Endothelial cell of umbilical vein (primary cell): ENCODE results near the gene ARL11. TPM values are rescaled to one million over a fixed set of nuclear protein-coding genes. Genes with fewer than 3 reads are reported as not detected.

Source experiments
- BruUV-seq: library from RNA; stranded (reverse); fragments of 400-500 nt; replicated peaks from 2 replicates; lab custom pipeline; 2021; lab: Mats Ljungman, UMichigan
- CTCF ChIA-PET: fragments of 300-600, 350-600 bp; sonication (Branson Sonifier 250); formaldehyde crosslinking; loops from one replicate; lab custom pipeline; 2021; ENCODE audit warnings: antibody characterized with exemption, inconsistent platforms; lab: Charles Lee
- POLR2A ChIA-PET: fragments of 300-600, 350-600 bp; sonication (Branson Sonifier 250); formaldehyde crosslinking; loops from one replicate; lab custom pipeline; 2021; ENCODE audit warnings: antibody characterized with exemption, inconsistent platforms; lab: Charles Lee
- DNase-seq: peaks from one replicate; pipeline ENCODE4 v3.0.0-alpha.2; 2011; ENCODE audit warnings: low read depth, low spot score
- FAIRE-seq: peaks from 2 replicates; lab custom pipeline; 2011; peaks lifted over from hg19 to GRCh38; lab: Jason Lieb, UNC
- H2AFZ ChIP-seq: 2 replicates; pipeline ENCODE4 v1.6.0; 2012; ENCODE audit warnings: low read depth, low read length, control low read depth, inconsistent platforms
- H3K27ac ChIP-seq: 2 replicates; pipeline ENCODE4 v1.5.1; 2011; ENCODE audit warnings: low read depth, mild to moderate bottlenecking, control low read depth, low read length, moderate library complexity; ENCODE audit not compliant: insufficient read depth
- H3K27me3 ChIP-seq, 2 experiments: 2 replicates each; pipeline versions ENCODE4 v1.6.0 to v1.6.1; 2011; ENCODE audit warnings: low read length in 2 of 2, mixed read lengths in 1 of 2; ENCODE audit not compliant: control insufficient read depth in 2 of 2, insufficient read depth in 2 of 2
- H3K36me3 ChIP-seq, 2 experiments: 2 replicates in 1 of 2; 3 replicates in 1 of 2; pipeline ENCODE4 v1.5.1; 2011; ENCODE audit warnings: low read length in 2 of 2, mild to moderate bottlenecking in 1 of 2, moderate library complexity in 1 of 2; ENCODE audit not compliant: control insufficient read depth in 2 of 2, insufficient read depth in 2 of 2; ENCODE audit errors: extremely low read depth in 1 of 2
- H3K4me1 ChIP-seq: 3 replicates; pipeline ENCODE4 v1.5.1; 2011; ENCODE audit warnings: mild to moderate bottlenecking, low read length; ENCODE audit not compliant: control insufficient read depth, insufficient read depth; ENCODE audit errors: extremely low read depth
- H3K4me2 ChIP-seq: 2 replicates; pipeline ENCODE4 v1.6.1; 2011; ENCODE audit warnings: low read length, control low read depth, mixed read lengths; ENCODE audit not compliant: insufficient read depth
- H3K4me3 ChIP-seq, 3 experiments: fragments of 200-600 bp in 1 of 3; sonication (generic), shearing (Covaris generic) in 1 of 3; replicated peaks in 1 of 3; 2 replicates each; pipeline ENCODE4 v1.5.1; 2011 to 2016; ENCODE audit warnings: control low read depth in 3 of 3, low read length in 3 of 3, mild to moderate bottlenecking in 2 of 3, inconsistent platforms in 1 of 3, low read depth in 1 of 3, moderate library complexity in 1 of 3; ENCODE audit not compliant: insufficient read depth in 1 of 3
- H3K79me2 ChIP-seq: 2 replicates; pipeline ENCODE4 v1.6.0; 2012; ENCODE audit warnings: low read length, inconsistent platforms; ENCODE audit not compliant: control insufficient read depth, insufficient read depth
- H3K9ac ChIP-seq: replicated peaks from 2 replicates; pipeline ENCODE3; 2011; ENCODE audit warnings: low read length, control low read depth; ENCODE audit not compliant: insufficient read depth; ENCODE audit errors: extremely low read depth
- H3K9me1 ChIP-seq: replicated peaks from 3 replicates; pipeline ENCODE4 v1.6.0; 2011; ENCODE audit warnings: mild to moderate bottlenecking, low read length; ENCODE audit not compliant: control insufficient read depth, insufficient read depth; ENCODE audit errors: extremely low read depth
- H3K9me3 ChIP-seq: replicated peaks from 2 replicates; pipeline ENCODE4 v1.5.1; 2012; ENCODE audit warnings: low read length, inconsistent platforms; ENCODE audit not compliant: control insufficient read depth, insufficient read depth
- H4K20me1 ChIP-seq: replicated peaks from 2 replicates; pipeline ENCODE3; 2011; ENCODE audit warnings: mild to moderate bottlenecking, low read length; ENCODE audit not compliant: control insufficient read depth, insufficient read depth; ENCODE audit errors: extremely low read depth
- CTCF ChIP-seq, 2 donors: IDR thresholded peaks; 1 replicate in 1 of 2; 2 replicates in 1 of 2; pipeline ENCODE4 v1.5.1; 2011; ENCODE audit warnings: low read length in 2 of 2, mild to moderate bottlenecking in 2 of 2, moderate library complexity in 2 of 2, control low read depth in 1 of 2, inconsistent platforms in 1 of 2, low read depth in 1 of 2; ENCODE audit not compliant: insufficient read depth in 1 of 2; ENCODE audit errors: extremely low read depth in 1 of 2
- EZH2 ChIP-seq: IDR thresholded peaks from 2 replicates; pipeline ENCODE4 v1.6.1; 2012; ENCODE audit warnings: borderline replicate concordance, low read depth, mild to moderate bottlenecking, moderate library complexity, low read length, inconsistent platforms; ENCODE audit not compliant: severe bottlenecking
- FOS ChIP-seq: IDR thresholded peaks from 2 replicates; pipeline ENCODE4 v1.6.1; 2011; ENCODE audit warnings: mild to moderate bottlenecking, low read length, moderate library complexity, borderline replicate concordance; ENCODE audit not compliant: insufficient read depth
- GATA2 ChIP-seq: IDR thresholded peaks from 2 replicates; pipeline ENCODE4 v1.7.0; 2011; ENCODE audit warnings: low read depth, mild to moderate bottlenecking, moderate library complexity, mixed read lengths, low read length; ENCODE audit not compliant: insufficient read length, insufficient read depth
- JUN ChIP-seq: IDR thresholded peaks from 2 replicates; pipeline ENCODE4 v1.6.1; 2011; ENCODE audit warnings: borderline replicate concordance, low read depth; ENCODE audit not compliant: insufficient read length, insufficient read depth
- MYC ChIP-seq: IDR thresholded peaks from one replicate; pipeline ENCODE4 v1.6.1; 2011; ENCODE audit warnings: mild to moderate bottlenecking, low read depth, low read length
- POLR2A ChIP-seq: IDR thresholded peaks from 2 replicates; pipeline ENCODE4 v1.6.1; 2012; ENCODE audit warnings: low read depth, mild to moderate bottlenecking, control low read depth, low read length
- POLR2AphosphoS5 ChIP-seq: IDR thresholded peaks from 2 replicates; pipeline ENCODE4 v1.6.1; 2012; ENCODE audit warnings: low read depth, mild to moderate bottlenecking, control low read depth, low read length, moderate library complexity; ENCODE audit not compliant: insufficient read depth
- dilution Hi-C: fragments of 300-500 bp; cut with MboI; formaldehyde crosslinking; loops from one replicate; pipeline ENCODE4 v1.15.0; 2019; ENCODE audit warnings: low sequenced_read_pairs; ENCODE audit not compliant: extremely low pct_ligation_motif_present
- intact Hi-C: fragments of 100-400 bp; cut with micrococcal nuclease; formaldehyde crosslinking; loops from one replicate; pipeline ENCODE4 v1.10.0; 2022
- polyA plus RNA-seq, 4 experiments: library from polyadenylated mRNA; depleted of rRNA in 3 of 4; stranded (reverse) in 3 of 4; unstranded in 1 of 4; fragments of >200 nt; gene quantifications; 2 replicates each; pipeline versions ENCODE4 v1.2.1 to v1.2.3, GENCODE V29; 2011 to 2012; ENCODE audit warnings: missing spikeins in 1 of 4
- total RNA-seq: library from RNA; stranded (reverse); gene quantifications from 2 replicates; pipeline ENCODE4 v1.2.3, GENCODE V29; 2021
- TF ChIP-seq, protein P1 (sequence below): IDR thresholded peaks from 2 replicates; pipeline ENCODE4 v1.6.1; 2011; ENCODE audit not compliant: insufficient read depth, insufficient read length

Gene ARL11
- total and polyA plus RNA-seq, 2 donors (not counting 3 experiments of a cell fraction or from before 2014, with no cell fraction given), result 0.06 to 0.20 TPM

DNA sequence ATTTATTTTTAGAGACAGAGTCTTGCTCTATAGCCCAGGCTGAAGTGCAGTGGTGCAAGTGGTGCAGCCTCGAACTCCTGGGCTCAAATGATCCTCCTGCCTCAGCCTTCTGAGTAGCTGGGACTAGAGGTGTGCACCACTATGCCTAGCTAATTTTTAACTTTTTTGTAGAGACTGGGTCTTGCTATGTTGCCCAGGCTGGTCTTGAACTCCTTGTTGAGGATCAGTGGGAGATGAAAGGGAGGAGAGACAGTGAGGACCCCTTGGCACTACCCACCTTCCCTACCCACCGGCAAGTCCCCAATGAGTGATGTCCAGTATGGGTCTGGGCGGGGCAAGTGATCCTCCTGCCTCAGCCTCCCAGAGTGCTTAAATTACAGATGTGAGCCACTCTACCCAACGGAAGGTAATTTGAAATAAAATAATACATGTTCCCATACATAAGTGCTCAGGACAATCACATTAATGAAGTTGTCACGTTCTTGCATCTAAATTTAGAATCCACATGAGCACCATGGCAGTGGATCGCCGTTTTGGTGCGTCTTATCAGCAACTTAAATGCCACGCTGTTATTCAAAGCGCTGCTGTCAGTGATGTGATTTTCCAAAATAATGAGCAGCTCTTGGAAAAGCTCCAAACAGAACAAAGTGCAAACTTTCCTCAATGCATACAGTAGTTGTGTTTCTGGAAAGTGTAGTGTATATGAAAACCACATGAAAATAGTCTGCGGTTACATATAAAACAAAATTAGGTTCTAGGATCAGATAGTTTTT is 5.9 kb upstream of the ARL11 start:
- no peak for FAIRE-seq

More for the DNA sequence above, 5.9 kb upstream of the ARL11 start:
- intact Hi-C loops (no loop called here), dilution Hi-C loops (no loop called here)
- BruUV-seq, result no TSS peak
- no peaks in the 10 kb centered on the region for H3K79me2 ChIP-seq
- CTCF ChIA-PET, result no interaction called here
- H3K4me2 ChIP-seq, result no peak overlapping the region
- no peak overlapping the region for H3K4me3 ChIP-seq
- peaks cover 0 to 4% of the 10 kb centered on the region in 2 experiments for H3K27me3 ChIP-seq
- H3K9me1 ChIP-seq, result no peaks in the 10 kb centered on the region
- H3K27ac ChIP-seq, result no peak overlapping the region
- POLR2A ChIA-PET, result no interaction called here
- no peaks in the 10 kb centered on the region for H3K9me3 ChIP-seq
- H2AFZ ChIP-seq, result no peak overlapping the region
- no peaks in the 10 kb centered on the region for H4K20me1 ChIP-seq
- no peaks in the 10 kb centered on the region for H3K36me3 ChIP-seq
- DNase-seq, result peak; percentile 69
- TF ChIP-seq, protein P1, sequence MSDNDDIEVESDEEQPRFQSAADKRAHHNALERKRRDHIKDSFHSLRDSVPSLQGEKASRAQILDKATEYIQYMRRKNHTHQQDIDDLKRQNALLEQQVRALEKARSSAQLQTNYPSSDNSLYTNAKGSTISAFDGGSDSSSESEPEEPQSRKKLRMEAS, result no peak
- TF ChIP-seq MYC (no peak), CTCF (IDR thresholded peaks at IDR 0.05; ENCODE audit: extremely low read depth in 1 of 2, insufficient read depth in 1 of 2, low read depth in 1 of 2, low read length in 2 of 2) (no peak), POLR2A (no peak), FOS (no peak), POLR2AphosphoS5 (no peak), EZH2 (no peak), GATA2 (no peak), JUN (no peak)
- no peak overlapping the region for H3K9ac ChIP-seq
- H3K4me1 ChIP-seq, result no peaks in the 10 kb centered on the region
